ENCODE results near the gene ZMAT3.
"Not testable (repeated sequence)": the region's sequence is repeated elsewhere in the genome, so short reads cannot be mapped to it uniquely, and the experiment has no call there.

Gene ZMAT3

DNA sequence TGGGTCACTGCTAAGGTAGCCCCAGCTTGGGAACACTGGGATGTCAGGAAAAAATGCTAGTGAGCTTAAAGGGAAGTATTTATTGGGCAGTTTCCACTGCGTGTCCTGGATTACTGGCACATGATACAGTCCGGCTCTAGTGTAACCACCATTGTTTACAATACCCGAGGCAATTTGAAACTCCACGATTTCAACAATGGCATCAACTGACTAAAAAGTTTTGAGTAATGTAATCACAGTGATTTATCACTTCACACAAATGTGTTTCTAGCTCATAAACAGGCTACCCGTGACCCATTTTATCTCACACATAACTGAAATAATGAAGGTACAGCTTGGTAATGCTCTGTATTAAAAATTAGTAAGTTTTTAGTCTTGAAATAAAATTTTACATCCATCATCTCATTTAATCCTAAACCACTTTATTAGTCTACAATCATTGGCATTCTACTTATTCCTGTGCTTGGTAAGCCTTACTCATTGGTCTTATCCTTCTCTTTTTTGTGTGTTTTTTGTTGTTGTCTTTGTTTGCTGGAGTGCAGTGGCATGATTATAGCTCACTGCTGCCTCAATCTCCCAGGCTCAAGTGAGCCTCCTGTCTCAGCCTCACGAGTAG, 7.6 kb downstream of the ZMAT3 start:
- DNase-seq (ENCODE audit: low read depth in 1 of 2, low spot score in 1 of 2): no peak
- TF ChIP-seq, protein P1, sequence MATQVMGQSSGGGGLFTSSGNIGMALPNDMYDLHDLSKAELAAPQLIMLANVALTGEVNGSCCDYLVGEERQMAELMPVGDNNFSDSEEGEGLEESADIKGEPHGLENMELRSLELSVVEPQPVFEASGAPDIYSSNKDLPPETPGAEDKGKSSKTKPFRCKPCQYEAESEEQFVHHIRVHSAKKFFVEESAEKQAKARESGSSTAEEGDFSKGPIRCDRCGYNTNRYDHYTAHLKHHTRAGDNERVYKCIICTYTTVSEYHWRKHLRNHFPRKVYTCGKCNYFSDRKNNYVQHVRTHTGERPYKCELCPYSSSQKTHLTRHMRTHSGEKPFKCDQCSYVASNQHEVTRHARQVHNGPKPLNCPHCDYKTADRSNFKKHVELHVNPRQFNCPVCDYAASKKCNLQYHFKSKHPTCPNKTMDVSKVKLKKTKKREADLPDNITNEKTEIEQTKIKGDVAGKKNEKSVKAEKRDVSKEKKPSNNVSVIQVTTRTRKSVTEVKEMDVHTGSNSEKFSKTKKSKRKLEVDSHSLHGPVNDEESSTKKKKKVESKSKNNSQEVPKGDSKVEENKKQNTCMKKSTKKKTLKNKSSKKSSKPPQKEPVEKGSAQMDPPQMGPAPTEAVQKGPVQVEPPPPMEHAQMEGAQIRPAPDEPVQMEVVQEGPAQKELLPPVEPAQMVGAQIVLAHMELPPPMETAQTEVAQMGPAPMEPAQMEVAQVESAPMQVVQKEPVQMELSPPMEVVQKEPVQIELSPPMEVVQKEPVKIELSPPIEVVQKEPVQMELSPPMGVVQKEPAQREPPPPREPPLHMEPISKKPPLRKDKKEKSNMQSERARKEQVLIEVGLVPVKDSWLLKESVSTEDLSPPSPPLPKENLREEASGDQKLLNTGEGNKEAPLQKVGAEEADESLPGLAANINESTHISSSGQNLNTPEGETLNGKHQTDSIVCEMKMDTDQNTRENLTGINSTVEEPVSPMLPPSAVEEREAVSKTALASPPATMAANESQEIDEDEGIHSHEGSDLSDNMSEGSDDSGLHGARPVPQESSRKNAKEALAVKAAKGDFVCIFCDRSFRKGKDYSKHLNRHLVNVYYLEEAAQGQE (IDR thresholded peaks at IDR 0.05; ENCODE audit: insufficient replicate concordance, low read depth): no peak
- no peak for TF ChIP-seq SPI1 (IDR thresholded peaks at IDR 0.05; ENCODE audit: borderline replicate concordance, low read depth)
- TF ChIP-seq GABPA (IDR thresholded peaks at IDR 0.05; ENCODE audit: low read depth): no peak
- TF ChIP-seq POLR2AphosphoS5 (IDR thresholded peaks at IDR 0.05; ENCODE audit: low read depth): no peak
- TF ChIP-seq, protein P2, sequence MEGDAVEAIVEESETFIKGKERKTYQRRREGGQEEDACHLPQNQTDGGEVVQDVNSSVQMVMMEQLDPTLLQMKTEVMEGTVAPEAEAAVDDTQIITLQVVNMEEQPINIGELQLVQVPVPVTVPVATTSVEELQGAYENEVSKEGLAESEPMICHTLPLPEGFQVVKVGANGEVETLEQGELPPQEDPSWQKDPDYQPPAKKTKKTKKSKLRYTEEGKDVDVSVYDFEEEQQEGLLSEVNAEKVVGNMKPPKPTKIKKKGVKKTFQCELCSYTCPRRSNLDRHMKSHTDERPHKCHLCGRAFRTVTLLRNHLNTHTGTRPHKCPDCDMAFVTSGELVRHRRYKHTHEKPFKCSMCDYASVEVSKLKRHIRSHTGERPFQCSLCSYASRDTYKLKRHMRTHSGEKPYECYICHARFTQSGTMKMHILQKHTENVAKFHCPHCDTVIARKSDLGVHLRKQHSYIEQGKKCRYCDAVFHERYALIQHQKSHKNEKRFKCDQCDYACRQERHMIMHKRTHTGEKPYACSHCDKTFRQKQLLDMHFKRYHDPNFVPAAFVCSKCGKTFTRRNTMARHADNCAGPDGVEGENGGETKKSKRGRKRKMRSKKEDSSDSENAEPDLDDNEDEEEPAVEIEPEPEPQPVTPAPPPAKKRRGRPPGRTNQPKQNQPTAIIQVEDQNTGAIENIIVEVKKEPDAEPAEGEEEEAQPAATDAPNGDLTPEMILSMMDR (IDR thresholded peaks at IDR 0.05; ENCODE audit: insufficient read depth, low read length): no peak

DNA sequence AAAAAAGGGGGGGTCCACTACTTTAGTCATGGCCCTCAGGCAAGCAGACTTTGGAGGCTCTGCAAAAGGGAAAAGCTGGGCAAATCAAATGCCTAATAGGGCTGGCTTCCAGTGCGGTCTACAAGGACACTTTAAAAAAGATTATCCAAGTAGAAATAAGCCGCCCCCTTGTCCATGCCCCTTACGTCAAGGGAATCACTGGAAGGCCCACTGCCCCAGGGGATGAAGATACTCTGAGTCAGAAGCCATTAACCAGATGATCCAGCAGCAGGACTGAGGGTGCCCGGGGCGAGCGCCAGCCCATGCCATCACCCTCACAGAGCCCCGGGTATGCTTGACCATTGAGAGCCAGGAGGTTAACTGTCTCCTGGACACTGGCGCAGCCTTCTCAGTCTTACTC, 15.3 kb downstream of the ZMAT3 start:
- DNase-seq (ENCODE audit: low read depth in 1 of 2, low spot score in 1 of 2): no peak
- H3K27ac ChIP-seq (replicated peaks): no peak overlapping the region
- no peak overlapping the region for H3K4me3 ChIP-seq (replicated peaks; ENCODE audit: insufficient read depth, low read length)
- H3K27me3 ChIP-seq (ENCODE audit: insufficient read depth, poor library complexity, severe bottlenecking): no peaks in the 10 kb centered on the region
- TF ChIP-seq, protein P2 (IDR thresholded peaks at IDR 0.05; ENCODE audit: insufficient read depth, low read length): no peak
- TF ChIP-seq POLR2AphosphoS5 (IDR thresholded peaks at IDR 0.05; ENCODE audit: low read depth) (no peak), GABPA (IDR thresholded peaks at IDR 0.05; ENCODE audit: low read depth) (no peak), SPI1 (IDR thresholded peaks at IDR 0.05; ENCODE audit: borderline replicate concordance, low read depth) (no peak)
- TF ChIP-seq, protein P1 (IDR thresholded peaks at IDR 0.05; ENCODE audit: insufficient replicate concordance, low read depth): no peak

More for the DNA sequence above, 7.6 kb downstream of the ZMAT3 start:
- Histone ChIP-seq H3K27ac (replicated peaks) (no peak overlapping the region), H3K27me3 (ENCODE audit: insufficient read depth, poor library complexity, severe bottlenecking) (no peaks in the 10 kb centered on the region), H3K4me3 (replicated peaks; ENCODE audit: insufficient read depth, low read length) (no peak overlapping the region)

DNA sequence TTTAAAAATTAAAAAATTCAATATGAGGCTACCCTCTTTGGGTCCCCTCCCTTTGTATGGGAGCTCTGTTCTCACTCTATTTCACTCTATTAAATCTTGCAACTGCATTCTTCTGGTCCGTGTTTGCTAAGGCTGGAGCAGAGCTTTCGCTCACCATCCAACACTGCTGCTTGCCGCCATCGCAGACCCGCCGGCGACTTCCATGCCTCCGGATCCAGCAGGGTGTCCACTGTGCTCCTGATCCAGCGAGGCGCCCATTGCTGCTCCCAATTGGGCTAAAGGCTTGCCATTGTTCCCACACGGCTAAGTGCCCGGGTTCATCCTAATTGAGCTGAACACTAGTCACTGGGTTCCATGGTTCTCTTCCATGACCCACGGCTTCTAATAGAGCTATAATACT, 17.0 kb downstream of the ZMAT3 start:
- not testable (repeated sequence) for H3K27me3 ChIP-seq (ENCODE audit: insufficient read depth, poor library complexity, severe bottlenecking); DNase-seq (ENCODE audit: low read depth in 1 of 2, low spot score in 1 of 2); H3K4me3 ChIP-seq (replicated peaks; ENCODE audit: insufficient read depth, low read length); H3K27ac ChIP-seq (replicated peaks)

DNA sequence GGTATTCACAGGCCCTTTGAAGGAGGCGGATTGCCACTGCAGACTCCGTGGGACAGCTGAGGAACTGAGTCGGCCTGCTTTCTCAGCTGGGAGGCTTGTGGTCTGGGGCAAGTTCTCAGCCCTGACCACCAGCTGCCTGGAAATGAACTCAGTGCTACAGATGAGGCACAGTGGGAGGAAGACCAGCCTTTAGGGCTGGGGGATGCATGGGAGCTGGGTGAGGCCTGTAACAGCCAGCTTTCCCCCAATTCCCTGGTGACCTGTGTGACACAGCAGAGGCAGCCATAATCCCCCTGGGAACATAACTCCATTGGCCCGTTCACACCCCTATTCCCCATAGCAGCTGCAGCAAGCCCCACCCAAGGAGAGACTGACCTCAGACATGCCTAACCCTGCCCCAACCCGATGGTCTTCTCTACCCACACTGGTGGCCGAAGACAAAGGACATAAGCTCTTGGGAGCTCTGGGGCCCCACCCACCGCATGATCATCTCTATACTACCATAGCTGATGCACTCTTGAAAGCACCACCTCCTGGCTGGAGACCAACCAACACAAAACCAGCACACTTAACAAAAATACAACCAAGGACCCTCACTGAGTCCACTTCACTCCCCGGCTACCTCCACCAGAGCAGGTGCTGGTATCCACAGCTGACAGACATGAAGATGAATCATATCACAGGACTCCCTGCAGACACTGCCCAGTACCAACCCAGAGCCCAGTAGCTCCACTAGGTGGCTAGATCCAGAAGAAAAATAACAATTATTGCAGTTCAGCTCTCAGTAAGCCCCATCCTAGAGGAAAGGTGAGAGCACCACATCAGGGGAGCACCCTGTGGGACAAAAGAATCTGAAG, 24.9 kb downstream of the ZMAT3 start:
- no peak for DNase-seq (ENCODE audit: low read depth in 1 of 2, low spot score in 1 of 2)
- Histone ChIP-seq H3K27me3 (ENCODE audit: insufficient read depth, poor library complexity, severe bottlenecking) (no peaks in the 10 kb centered on the region), H3K27ac (replicated peaks) (no peak overlapping the region), H3K4me3 (replicated peaks; ENCODE audit: insufficient read depth, low read length) (no peak overlapping the region)
- TF ChIP-seq POLR2AphosphoS5 (IDR thresholded peaks at IDR 0.05; ENCODE audit: low read depth): no peak
- TF ChIP-seq, protein P1 (IDR thresholded peaks at IDR 0.05; ENCODE audit: insufficient replicate concordance, low read depth): no peak
- no peak for TF ChIP-seq GABPA (IDR thresholded peaks at IDR 0.05; ENCODE audit: low read depth)
- no peak for TF ChIP-seq SPI1 (IDR thresholded peaks at IDR 0.05; ENCODE audit: borderline replicate concordance, low read depth)
- TF ChIP-seq, protein P2 (IDR thresholded peaks at IDR 0.05; ENCODE audit: insufficient read depth, low read length): no peak
